H9 (cell line): ENCODE data around the gene RASGRF1. TPM values are rescaled to one million over a fixed set of nuclear protein-coding genes. Genes with fewer than 3 reads are reported as not detected.

Experiments used
- DNase-seq: peaks from one replicate; pipeline ENCODE4 v3.0.0-alpha.2; 2017
- H2AFZ ChIP-seq: one replicate; pipeline ENCODE4 v1.6.1; 2013; ENCODE audit warnings: mild to moderate bottlenecking, low read length, control low read depth, moderate library complexity
- H2AK5ac ChIP-seq: 2 replicates; pipeline ENCODE4 v1.6.1; 2013; ENCODE audit warnings: low read length, control low read depth, mixed read lengths; ENCODE audit not compliant: insufficient read length
- H2BK120ac ChIP-seq: one replicate; pipeline ENCODE4 v1.6.1; 2013; ENCODE audit warnings: low read depth, mild to moderate bottlenecking, low read length, control low read depth, inconsistent platforms; ENCODE audit not compliant: poor library complexity, severe bottlenecking
- H2BK12ac ChIP-seq: 2 replicates; pipeline ENCODE4 v1.6.1; 2013; ENCODE audit warnings: low read length, control low read depth, mixed read lengths, low read depth; ENCODE audit not compliant: insufficient read length
- H2BK15ac ChIP-seq: 2 replicates; pipeline ENCODE4 v1.6.1; 2013; ENCODE audit warnings: low read depth, low read length, control low read depth
- H2BK20ac ChIP-seq: one replicate; pipeline ENCODE4 v1.6.1; 2013; ENCODE audit warnings: low read depth, mild to moderate bottlenecking, low read length, control low read depth, inconsistent platforms; ENCODE audit not compliant: poor library complexity, severe bottlenecking
- H2BK5ac ChIP-seq: 2 replicates; pipeline ENCODE4 v1.6.1; 2013; ENCODE audit warnings: low read length, control low read depth, mixed read lengths; ENCODE audit not compliant: insufficient read length
- H3K14ac ChIP-seq: 2 replicates; pipeline ENCODE4 v1.6.1; 2013; ENCODE audit warnings: low read length, control low read depth; ENCODE audit not compliant: insufficient read depth
- H3K18ac ChIP-seq: 2 replicates; pipeline ENCODE4 v1.6.1; 2013; ENCODE audit warnings: low read depth, mild to moderate bottlenecking, mixed read lengths, low read length, control low read depth; ENCODE audit not compliant: insufficient read length
- H3K23ac ChIP-seq: 2 replicates; pipeline ENCODE4 v1.6.1; 2013; ENCODE audit warnings: low read length, control low read depth, mixed read lengths, low read depth; ENCODE audit not compliant: insufficient read length
- H3K23me2 ChIP-seq: 2 replicates; pipeline ENCODE4 v1.6.1; 2013; ENCODE audit warnings: low read depth, mild to moderate bottlenecking, mixed read lengths, low read length, control low read depth; ENCODE audit not compliant: insufficient read length, poor library complexity, severe bottlenecking
- H3K27ac ChIP-seq: 2 replicates; pipeline ENCODE4 v1.5.1; 2013; ENCODE audit warnings: low read length, control low read depth, mixed read lengths, low read depth; ENCODE audit not compliant: insufficient read length
- H3K27me3 ChIP-seq: 2 replicates; pipeline ENCODE4 v1.6.1; 2013; ENCODE audit warnings: low read length, control low read depth, inconsistent platforms; ENCODE audit not compliant: insufficient read depth
- H3K4ac ChIP-seq: 2 replicates; pipeline ENCODE4 v1.6.1; 2013; ENCODE audit warnings: low read depth, mild to moderate bottlenecking, control low read depth, inconsistent platforms, low read length, moderate library complexity
- H3K4me1 ChIP-seq: 2 replicates; pipeline ENCODE4 v1.6.1; 2013; ENCODE audit warnings: low read length, control low read depth, inconsistent platforms; ENCODE audit not compliant: insufficient read depth
- H3K4me2 ChIP-seq: 2 replicates; pipeline ENCODE4 v1.6.1; 2013; ENCODE audit warnings: low read length, control low read depth, mixed read lengths; ENCODE audit not compliant: insufficient read length, insufficient read depth
- H3K56ac ChIP-seq: 2 replicates; pipeline ENCODE4 v1.6.1; 2013; ENCODE audit warnings: low read depth, mild to moderate bottlenecking, mixed read lengths, low read length, control low read depth; ENCODE audit not compliant: insufficient read length
- H3K79me1 ChIP-seq: 2 replicates; pipeline ENCODE4 v1.6.1; 2013; ENCODE audit warnings: low read depth, mild to moderate bottlenecking, moderate library complexity, low read length, control low read depth, inconsistent platforms; ENCODE audit not compliant: insufficient read depth, poor library complexity, severe bottlenecking
- H3K79me2 ChIP-seq: 2 replicates; pipeline ENCODE4 v1.6.1; 2013; ENCODE audit warnings: low read length, control low read depth, inconsistent platforms; ENCODE audit not compliant: insufficient read depth
- H3K9ac ChIP-seq: 2 replicates; pipeline ENCODE4 v1.6.1; 2013; ENCODE audit warnings: low read length, control low read depth, mixed read lengths; ENCODE audit not compliant: insufficient read length; ENCODE audit errors: extremely low read depth
- H3K9me3 ChIP-seq: one replicate; pipeline ENCODE4 v1.6.1; 2013; ENCODE audit warnings: low read depth, low read length, inconsistent platforms; ENCODE audit not compliant: control insufficient read depth
- H3T11ph ChIP-seq: one replicate; pipeline ENCODE4 v1.6.1; 2013; ENCODE audit warnings: mild to moderate bottlenecking, low read length, control low read depth, inconsistent platforms
- H4K20me1 ChIP-seq: one replicate; pipeline ENCODE4 v1.6.1; 2013; ENCODE audit not compliant: control insufficient read depth, insufficient read length, insufficient read depth
- H4K5ac ChIP-seq: 2 replicates; pipeline ENCODE4 v1.6.1; 2013; ENCODE audit warnings: low read depth, mild to moderate bottlenecking, mixed read lengths, low read length, control low read depth; ENCODE audit not compliant: insufficient read length
- H4K8ac ChIP-seq: replicated peaks from 2 replicates; pipeline ENCODE4 v1.6.1; 2013; ENCODE audit warnings: low read length, control low read depth, mixed read lengths, low read depth; ENCODE audit not compliant: insufficient read length
- H4K91ac ChIP-seq: 2 replicates; pipeline ENCODE4 v1.6.1; 2013; ENCODE audit warnings: low read depth, mild to moderate bottlenecking, moderate library complexity, mixed read lengths, low read length, control low read depth; ENCODE audit not compliant: insufficient read length
- H3K27ac Mint-ChIP-seq, 3 experiments: 2 replicates in 2 of 3; 3 replicates in 1 of 3; pipeline ENCODE4 v1.8.0; 2020 to 2021; ENCODE audit warnings: mixed read lengths in 3 of 3, mild to moderate bottlenecking in 1 of 3, moderate library complexity in 1 of 3
- H3K27me3 Mint-ChIP-seq: 2 replicates; pipeline ENCODE4 v1.8.0; 2021; ENCODE audit warnings: low read depth, mild to moderate bottlenecking, moderate library complexity, mixed read lengths
- H3K36me3 Mint-ChIP-seq, 3 experiments: 2 replicates in 2 of 3; 3 replicates in 1 of 3; pipeline ENCODE4 v1.8.0; 2020 to 2021; ENCODE audit warnings: low read depth in 3 of 3, mixed read lengths in 3 of 3; ENCODE audit not compliant: insufficient read depth in 1 of 3
- H3K4me1 Mint-ChIP-seq, 2 experiments: 2 replicates each; pipeline ENCODE4 v1.8.0; 2020; ENCODE audit warnings: mixed read lengths in 2 of 2
- H3K4me3 Mint-ChIP-seq, 2 experiments: 2 replicates in 1 of 2; 3 replicates in 1 of 2; pipeline ENCODE4 v1.8.0; 2020 to 2021; ENCODE audit warnings: mild to moderate bottlenecking in 2 of 2, mixed read lengths in 2 of 2, moderate library complexity in 1 of 2
- H3K9me3 Mint-ChIP-seq, 2 experiments: 2 replicates in 1 of 2; 3 replicates in 1 of 2; pipeline ENCODE4 v1.8.0; 2020; ENCODE audit warnings: mild to moderate bottlenecking in 2 of 2, mixed read lengths in 2 of 2, moderate library complexity in 1 of 2
- WGBS: extraction: QIAGEN DNeasy Blood & Tissue Kit; methylation state at CpG from one replicate; pipeline ENCODE4 v1.1.7; 2013; ENCODE audit warnings: missing lambda C conversion rate, low lambda C conversion rate, mixed read lengths; ENCODE audit not compliant: insufficient read length; ENCODE audit errors: extremely low coverage; 5-methylcytosine and 5-hydroxymethylcytosine counted together
- total RNA-seq: library from RNA; stranded (reverse); gene quantifications from 2 replicates; pipeline ENCODE4 v1.2.1, GENCODE V29; 2021
- TF ChIP-seq, protein P1 (sequence below): fragments of 200-600 bp; sonication (generic); conservative IDR thresholded peaks from 3 replicates; pipeline ENCODE4 v1.8.0; 2021; ENCODE audit warnings: antibody characterized with exemption, mild to moderate bottlenecking

Gene RASGRF1
- total RNA-seq, 1 experiment from 2014 or later, result 0.48 TPM

DNA sequence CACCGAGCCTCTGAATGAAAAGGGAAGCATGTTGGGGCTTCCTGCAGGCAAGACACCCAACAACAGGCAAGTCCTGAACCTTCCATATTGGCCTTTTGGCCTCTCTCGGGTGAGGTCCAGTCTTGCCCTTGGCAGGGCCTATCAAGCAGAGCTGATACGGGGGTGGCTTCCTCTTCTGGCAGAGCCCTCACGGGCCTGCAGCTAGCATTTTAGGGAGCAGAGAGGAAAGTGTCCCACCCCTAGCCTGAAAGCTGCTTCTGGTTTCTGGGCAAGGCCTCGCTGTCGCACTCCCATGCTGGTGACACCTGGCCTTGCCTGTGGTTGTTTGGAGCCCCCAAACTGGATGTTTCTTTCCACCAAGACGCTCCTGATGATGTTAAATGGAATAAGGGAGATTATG is 113.9 kb downstream of the RASGRF1 start:
- no peak overlapping the region for H3K9ac ChIP-seq
- Mint-ChIP-seq H3K27ac (no peak overlapping the region), H3K4me3 (no peak overlapping the region), H3K27me3 (peaks cover 26% of the 10 kb centered on the region), H3K9me3 (no peaks in the 10 kb centered on the region), H3K4me1 (peaks cover 3 to 20% of the 10 kb centered on the region in 2 experiments; a peak in 3 of 4 replicates), H3K36me3 (no peaks in the 10 kb centered on the region; a peak in 1 of 7 replicates)
- no peak overlapping the region for H3K4me2 ChIP-seq
- H3K79me1 ChIP-seq, result no peaks in the 10 kb centered on the region
- no CpG with 5 or more reads among the region's 7 CpGs for WGBS
- H3K9me3 ChIP-seq, result no peaks in the 10 kb centered on the region
- H3K14ac ChIP-seq, result no peak overlapping the region
- H3K79me2 ChIP-seq, result no peaks in the 10 kb centered on the region
- no peak overlapping the region for H2AK5ac ChIP-seq
- H2BK5ac ChIP-seq, result no peak overlapping the region
- no peak overlapping the region for H2BK15ac ChIP-seq
- H3K23me2 ChIP-seq, result no peaks in the 10 kb centered on the region
- no peak overlapping the region for H2AFZ ChIP-seq
- no peak overlapping the region for H2BK12ac ChIP-seq
- DNase-seq, result no peak
- H3K18ac ChIP-seq, result no peak overlapping the region
- H3K27ac ChIP-seq, result no peak overlapping the region
- no peak overlapping the region for H4K91ac ChIP-seq
- no peaks in the 10 kb centered on the region for H4K20me1 ChIP-seq
- no peak overlapping the region for H2BK20ac ChIP-seq
- H3K27me3 ChIP-seq, result no peaks in the 10 kb centered on the region
- no peak overlapping the region for H3K23ac ChIP-seq
- TF ChIP-seq, protein P1, sequence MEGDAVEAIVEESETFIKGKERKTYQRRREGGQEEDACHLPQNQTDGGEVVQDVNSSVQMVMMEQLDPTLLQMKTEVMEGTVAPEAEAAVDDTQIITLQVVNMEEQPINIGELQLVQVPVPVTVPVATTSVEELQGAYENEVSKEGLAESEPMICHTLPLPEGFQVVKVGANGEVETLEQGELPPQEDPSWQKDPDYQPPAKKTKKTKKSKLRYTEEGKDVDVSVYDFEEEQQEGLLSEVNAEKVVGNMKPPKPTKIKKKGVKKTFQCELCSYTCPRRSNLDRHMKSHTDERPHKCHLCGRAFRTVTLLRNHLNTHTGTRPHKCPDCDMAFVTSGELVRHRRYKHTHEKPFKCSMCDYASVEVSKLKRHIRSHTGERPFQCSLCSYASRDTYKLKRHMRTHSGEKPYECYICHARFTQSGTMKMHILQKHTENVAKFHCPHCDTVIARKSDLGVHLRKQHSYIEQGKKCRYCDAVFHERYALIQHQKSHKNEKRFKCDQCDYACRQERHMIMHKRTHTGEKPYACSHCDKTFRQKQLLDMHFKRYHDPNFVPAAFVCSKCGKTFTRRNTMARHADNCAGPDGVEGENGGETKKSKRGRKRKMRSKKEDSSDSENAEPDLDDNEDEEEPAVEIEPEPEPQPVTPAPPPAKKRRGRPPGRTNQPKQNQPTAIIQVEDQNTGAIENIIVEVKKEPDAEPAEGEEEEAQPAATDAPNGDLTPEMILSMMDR, result no peak
- no peak overlapping the region for H3T11ph ChIP-seq
- H3K4me1 ChIP-seq, result no peaks in the 10 kb centered on the region
- H4K5ac ChIP-seq, result no peak overlapping the region
- no peak overlapping the region for H3K56ac ChIP-seq
- H3K4ac ChIP-seq, result no peak overlapping the region
- H2BK120ac ChIP-seq, result no peak overlapping the region
- H4K8ac ChIP-seq, result no peak overlapping the region
